ENCODE measurements around the gene ADAM12.

Gene ADAM12

GRCh38 chr10:126387931-126388911 lies at the start of gene ADAM12:
TSS of gene ADAM12 (minus strand) at chr10:126388477. CDS start at chr10:126388145, 332 bp downstream.
- DNase-seq: no peak

GRCh38 chr10:126437635-126438406 lies 49.5 kb upstream of the ADAM12 start:
- no peak for DNase-seq

GRCh38 chr10:126434235-126434634 lies 46.0 kb upstream of the ADAM12 start:
- DNase-seq: no peak

GRCh38 chr10:126433351-126433750 lies 45.1 kb upstream of the ADAM12 start:
- DNase-seq: no peak

GRCh38 chr10:126432507-126432906 lies 44.2 kb upstream of the ADAM12 start:
- DNase-seq: no peak

GRCh38 chr10:126431816-126432215 lies 43.5 kb upstream of the ADAM12 start:
- DNase-seq: no peak

- peak; percentile 4 for DNase-seq
These were observed 42.2 kb upstream of the ADAM12 start for GRCh38 chr10:126430512-126430911.

- no peak for DNase-seq
These were observed 41.0 kb upstream of the ADAM12 start for GRCh38 chr10:126429275-126429674.

GRCh38 chr10:126425489-126426065 lies 37.3 kb upstream of the ADAM12 start:
- DNase-seq: no peak

GRCh38 chr10:126425032-126425431 lies 36.8 kb upstream of the ADAM12 start:
- DNase-seq: no peak

- DNase-seq: no peak
These were observed 35.6 kb upstream of the ADAM12 start for GRCh38 chr10:126423732-126424491.

GRCh38 chr10:126422567-126422966 lies 34.3 kb upstream of the ADAM12 start:
- no peak for DNase-seq

GRCh38 chr10:126421756-126422256 lies 33.5 kb upstream of the ADAM12 start:
- DNase-seq: no peak

GRCh38 chr10:126420567-126421300 lies 32.5 kb upstream of the ADAM12 start:
- DNase-seq: no peak

GRCh38 chr10:126417220-126417825 lies 29.0 kb upstream of the ADAM12 start:
- DNase-seq: no peak

GRCh38 chr10:126409821-126410220 lies 21.5 kb upstream of the ADAM12 start:
- DNase-seq: no peak

GRCh38 chr10:126408953-126409641 lies 20.8 kb upstream of the ADAM12 start:
- DNase-seq: no peak

- DNase-seq: no peak
These were observed 19.6 kb upstream of the ADAM12 start for GRCh38 chr10:126407831-126408230.

GRCh38 chr10:126405239-126405775 lies 17.0 kb upstream of the ADAM12 start:
- DNase-seq: no peak

All from RPMI8226 (cell line).